HG03196 (cell line): ENCODE data around the gene HPS1.

Experiments used
- ATAC-seq: cut with Tn5 transposase; IDR thresholded peaks from one replicate; pipeline ENCODE4 v1.9.1; 2021; ENCODE audit not compliant: unreplicated experiment

Gene HPS1

GRCh38 chr10:98370831-98371820, 75.6 kb downstream of the HPS1 start:
- no peak for ATAC-seq

- ATAC-seq: no peak
Observed at GRCh38 chr10:98369801-98370200, 76.9 kb downstream of the HPS1 start.

GRCh38 chr10:98368644-98369043, 78.1 kb downstream of the HPS1 start:
- ATAC-seq: no peak

GRCh38 chr10:98367604-98368451, 78.9 kb downstream of the HPS1 start:
- ATAC-seq: no peak
